Panc1 (cell line): ENCODE results near the gene COMMD7. TPM values are rescaled to one million over a fixed set of nuclear protein-coding genes. Genes with fewer than 3 reads are reported as not detected.

Source experiments
- ATAC-seq: fragments of 200-7000 bp; cut with Tn5 transposase; 2 replicates; pipeline ENCODE4 v1.9.1; 2020; ENCODE audit warnings: mild to moderate bottlenecking, moderate library complexity
- BruUV-seq: library from RNA; stranded (reverse); fragments of 400-500 nt; replicated peaks from 2 replicates; lab custom pipeline; 2021; lab: Mats Ljungman, UMichigan
- CTCF ChIA-PET: fragments of 300-600 bp; sonication (Branson Sonifier 250); formaldehyde crosslinking; loops from one replicate; lab custom pipeline; 2022; ENCODE audit warnings: antibody characterized with exemption; lab: Charles Lee
- POLR2A ChIA-PET: fragments of 300-600 bp; sonication (Branson Sonifier 250); formaldehyde crosslinking; loops from one replicate; lab custom pipeline; 2022; ENCODE audit warnings: antibody characterized with exemption; lab: Charles Lee
- DNase-seq: peaks from one replicate; pipeline ENCODE4 v3.0.0-alpha.2; 2010; ENCODE audit warnings: low read depth, low spot score
- H3K27ac ChIP-seq: 2 replicates; pipeline ENCODE4 v1.5.1; 2011; ENCODE audit warnings: mild to moderate bottlenecking, low read length, inconsistent platforms
- H3K27me3 ChIP-seq: fragments of 200-500 bp; sonication (Bioruptor generic); 2 replicates; pipeline ENCODE4 v1.6.0; 2014; ENCODE audit warnings: low read length, inconsistent platforms; ENCODE audit not compliant: control insufficient read depth, insufficient read depth
- H3K36me3 ChIP-seq: fragments of 200-500 bp; sonication (Bioruptor generic); 2 replicates; pipeline ENCODE4 v1.5.1; 2014; ENCODE audit warnings: inconsistent platforms, mild to moderate bottlenecking, low read length, moderate library complexity; ENCODE audit not compliant: control insufficient read depth, insufficient read depth
- H3K4me1 ChIP-seq: 2 replicates; pipeline ENCODE4 v1.5.1; 2011; ENCODE audit warnings: inconsistent platforms, mild to moderate bottlenecking, low read length, moderate library complexity; ENCODE audit not compliant: control insufficient read depth, insufficient read depth
- H3K4me3 ChIP-seq, 2 experiments: 2 replicates each; pipeline ENCODE4 v1.5.1; 2011 to 2012; ENCODE audit warnings: low read depth in 2 of 2, low read length in 2 of 2, mild to moderate bottlenecking in 2 of 2, inconsistent platforms in 1 of 2, moderate library complexity in 1 of 2
- H3K9me3 ChIP-seq: fragments of 200-500 bp; sonication (Bioruptor generic); 2 replicates; pipeline ENCODE4 v1.5.1; 2014; ENCODE audit warnings: low read depth, mild to moderate bottlenecking, inconsistent platforms, low read length, moderate library complexity; ENCODE audit not compliant: control insufficient read depth, insufficient read depth
- POLR2AphosphoS5 ChIP-seq: IDR thresholded peaks from 2 replicates; pipeline ENCODE4 v1.6.1; 2012; ENCODE audit warnings: mild to moderate bottlenecking, low read depth, low read length, moderate library complexity
- SIN3A ChIP-seq: IDR thresholded peaks from 2 replicates; pipeline ENCODE4 v1.6.1; 2012; ENCODE audit warnings: low read depth, mild to moderate bottlenecking, low read length, moderate library complexity, borderline replicate concordance; ENCODE audit not compliant: insufficient read depth
- TCF7L2 ChIP-seq: IDR thresholded peaks from 2 replicates; pipeline ENCODE4 v1.6.1; 2011; ENCODE audit warnings: mild to moderate bottlenecking, low read depth, low read length, inconsistent platforms
- in situ Hi-C: cut with HindIII; loops from 2 replicates; pipeline ENCODE4 v1.10.0; 2016; ENCODE audit warnings: low sequenced_read_pairs, low pct_unique_long_range_greater_than_20kb
- intact Hi-C: fragments of 100-400 bp; cut with micrococcal nuclease; formaldehyde crosslinking; loops from one replicate; pipeline ENCODE4 v1.10.0; 2022; ENCODE audit not compliant: unreplicated experiment
- total RNA-seq: library from RNA; stranded (reverse); gene quantifications from one replicate; pipeline ENCODE4 v1.2.1, GENCODE V29; 2021; ENCODE audit not compliant: unreplicated experiment
- TF ChIP-seq, protein P1 (sequence below), 2 experiments: IDR thresholded peaks; 2 replicates each; pipeline ENCODE4 v1.6.1; 2011 to 2012; ENCODE audit warnings: low read depth in 2 of 2, control low read depth in 1 of 2, low read length in 1 of 2, mild to moderate bottlenecking in 1 of 2, moderate library complexity in 1 of 2; ENCODE audit not compliant: insufficient read depth in 1 of 2
- TF ChIP-seq, protein P2 (sequence below): fragments of 450-650 bp; IDR thresholded peaks from 2 replicates; pipeline ENCODE4 v1.5.1; 2017; ENCODE audit warnings: mild to moderate bottlenecking

The COMMD7 gene
- total RNA-seq, 1 experiment from 2014 or later = 24.8 TPM

DNA sequence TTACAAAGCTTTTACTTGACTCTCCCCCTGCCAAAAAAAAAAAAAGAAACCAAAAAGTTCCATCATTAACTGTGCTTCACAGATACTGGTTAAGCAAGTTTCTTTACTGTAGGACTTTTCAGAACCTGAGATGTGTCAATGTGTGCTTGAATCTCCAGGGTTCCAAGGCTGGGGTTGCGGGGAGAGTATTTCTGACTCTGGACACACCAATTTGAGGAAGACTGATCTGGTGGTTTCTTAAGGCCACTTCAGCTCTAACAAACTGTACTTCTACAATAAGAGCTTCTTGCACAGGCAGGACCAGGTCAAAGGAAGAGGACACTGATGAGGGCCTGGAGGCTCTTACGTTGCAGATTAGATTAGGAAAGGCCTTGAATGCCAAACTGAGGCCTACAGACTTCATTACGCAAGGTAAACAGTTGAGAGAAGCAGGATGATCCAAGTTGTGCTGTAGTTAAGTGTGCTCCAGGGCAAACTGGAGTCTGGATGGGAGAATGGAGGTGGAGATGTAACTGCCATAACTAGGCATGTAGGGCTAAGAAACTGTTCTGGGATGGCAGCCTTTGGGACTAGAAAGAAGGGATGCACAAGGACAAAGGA, 24.4 kb downstream of the COMMD7 start:
- DNase-seq (no peak), ATAC-seq (no peak)
- TF ChIP-seq TCF7L2 (no peak), POLR2AphosphoS5 (no peak), SIN3A (no peak)
- TF ChIP-seq, protein P1, sequence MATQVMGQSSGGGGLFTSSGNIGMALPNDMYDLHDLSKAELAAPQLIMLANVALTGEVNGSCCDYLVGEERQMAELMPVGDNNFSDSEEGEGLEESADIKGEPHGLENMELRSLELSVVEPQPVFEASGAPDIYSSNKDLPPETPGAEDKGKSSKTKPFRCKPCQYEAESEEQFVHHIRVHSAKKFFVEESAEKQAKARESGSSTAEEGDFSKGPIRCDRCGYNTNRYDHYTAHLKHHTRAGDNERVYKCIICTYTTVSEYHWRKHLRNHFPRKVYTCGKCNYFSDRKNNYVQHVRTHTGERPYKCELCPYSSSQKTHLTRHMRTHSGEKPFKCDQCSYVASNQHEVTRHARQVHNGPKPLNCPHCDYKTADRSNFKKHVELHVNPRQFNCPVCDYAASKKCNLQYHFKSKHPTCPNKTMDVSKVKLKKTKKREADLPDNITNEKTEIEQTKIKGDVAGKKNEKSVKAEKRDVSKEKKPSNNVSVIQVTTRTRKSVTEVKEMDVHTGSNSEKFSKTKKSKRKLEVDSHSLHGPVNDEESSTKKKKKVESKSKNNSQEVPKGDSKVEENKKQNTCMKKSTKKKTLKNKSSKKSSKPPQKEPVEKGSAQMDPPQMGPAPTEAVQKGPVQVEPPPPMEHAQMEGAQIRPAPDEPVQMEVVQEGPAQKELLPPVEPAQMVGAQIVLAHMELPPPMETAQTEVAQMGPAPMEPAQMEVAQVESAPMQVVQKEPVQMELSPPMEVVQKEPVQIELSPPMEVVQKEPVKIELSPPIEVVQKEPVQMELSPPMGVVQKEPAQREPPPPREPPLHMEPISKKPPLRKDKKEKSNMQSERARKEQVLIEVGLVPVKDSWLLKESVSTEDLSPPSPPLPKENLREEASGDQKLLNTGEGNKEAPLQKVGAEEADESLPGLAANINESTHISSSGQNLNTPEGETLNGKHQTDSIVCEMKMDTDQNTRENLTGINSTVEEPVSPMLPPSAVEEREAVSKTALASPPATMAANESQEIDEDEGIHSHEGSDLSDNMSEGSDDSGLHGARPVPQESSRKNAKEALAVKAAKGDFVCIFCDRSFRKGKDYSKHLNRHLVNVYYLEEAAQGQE (IDR thresholded peaks at IDR 0.05; ENCODE audit: insufficient read depth in 1 of 2, low read depth in 2 of 2, low read length in 1 of 2) = no peak
- TF ChIP-seq, protein P2, sequence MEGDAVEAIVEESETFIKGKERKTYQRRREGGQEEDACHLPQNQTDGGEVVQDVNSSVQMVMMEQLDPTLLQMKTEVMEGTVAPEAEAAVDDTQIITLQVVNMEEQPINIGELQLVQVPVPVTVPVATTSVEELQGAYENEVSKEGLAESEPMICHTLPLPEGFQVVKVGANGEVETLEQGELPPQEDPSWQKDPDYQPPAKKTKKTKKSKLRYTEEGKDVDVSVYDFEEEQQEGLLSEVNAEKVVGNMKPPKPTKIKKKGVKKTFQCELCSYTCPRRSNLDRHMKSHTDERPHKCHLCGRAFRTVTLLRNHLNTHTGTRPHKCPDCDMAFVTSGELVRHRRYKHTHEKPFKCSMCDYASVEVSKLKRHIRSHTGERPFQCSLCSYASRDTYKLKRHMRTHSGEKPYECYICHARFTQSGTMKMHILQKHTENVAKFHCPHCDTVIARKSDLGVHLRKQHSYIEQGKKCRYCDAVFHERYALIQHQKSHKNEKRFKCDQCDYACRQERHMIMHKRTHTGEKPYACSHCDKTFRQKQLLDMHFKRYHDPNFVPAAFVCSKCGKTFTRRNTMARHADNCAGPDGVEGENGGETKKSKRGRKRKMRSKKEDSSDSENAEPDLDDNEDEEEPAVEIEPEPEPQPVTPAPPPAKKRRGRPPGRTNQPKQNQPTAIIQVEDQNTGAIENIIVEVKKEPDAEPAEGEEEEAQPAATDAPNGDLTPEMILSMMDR = no peak
- intact Hi-C loops = no loop called here
- Histone ChIP-seq H3K36me3 (no peaks in the 10 kb centered on the region), H3K27me3 (no peaks in the 10 kb centered on the region), H3K4me3 (no peak overlapping the region), H3K27ac (no peak overlapping the region), H3K9me3 (no peaks in the 10 kb centered on the region), H3K4me1 (no peaks in the 10 kb centered on the region)
- in situ Hi-C loops = no loop called here
- no TSS peak for BruUV-seq
- CTCF ChIA-PET = no interaction called here
- POLR2A ChIA-PET = interaction anchor here (0.7 kb wide), 1 partner anchor 1189 kb away, joined by 5 read pairs; no protein-coding TSS in a partner anchor

DNA sequence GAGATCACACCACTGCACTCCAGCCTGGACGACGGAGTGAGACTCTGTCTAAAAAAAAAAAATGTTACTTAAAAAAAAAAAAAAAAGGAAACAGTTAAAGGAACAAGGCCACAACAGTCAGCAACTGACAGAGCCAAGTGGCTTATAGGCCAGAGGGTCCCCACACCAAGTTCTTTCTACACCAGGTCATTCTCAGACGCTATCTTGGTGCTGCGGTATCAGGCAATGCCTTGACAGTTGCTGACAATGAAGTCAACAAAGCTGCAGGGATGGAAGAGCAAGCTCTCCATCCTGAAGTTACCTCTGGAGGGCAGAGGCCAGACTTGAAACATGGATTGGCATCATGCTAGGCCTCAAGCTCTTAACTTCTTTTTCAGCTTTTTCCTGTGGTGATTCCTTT, 31.9 kb downstream of the COMMD7 start:
- no TSS peak for BruUV-seq
- intact Hi-C loops = no loop called here
- ChIA-PET POLR2A (no interaction called here), CTCF (no interaction called here)
- no peaks in the 10 kb centered on the region for H3K4me1 ChIP-seq
- no peak overlapping the region for H3K4me3 ChIP-seq
- no peaks in the 10 kb centered on the region for H3K27me3 ChIP-seq
- no peaks in the 10 kb centered on the region for H3K9me3 ChIP-seq
- DNase-seq (no peak), ATAC-seq (no peak)
- no peaks in the 10 kb centered on the region for H3K36me3 ChIP-seq
- in situ Hi-C loops = no loop called here
- H3K27ac ChIP-seq = no peak overlapping the region
- TF ChIP-seq TCF7L2 = no peak
- TF ChIP-seq, protein P1 (IDR thresholded peaks at IDR 0.05; ENCODE audit: insufficient read depth in 1 of 2, low read depth in 2 of 2, low read length in 1 of 2) = no peak
